ENCODE measurements around the gene RASAL2.

DNA sequence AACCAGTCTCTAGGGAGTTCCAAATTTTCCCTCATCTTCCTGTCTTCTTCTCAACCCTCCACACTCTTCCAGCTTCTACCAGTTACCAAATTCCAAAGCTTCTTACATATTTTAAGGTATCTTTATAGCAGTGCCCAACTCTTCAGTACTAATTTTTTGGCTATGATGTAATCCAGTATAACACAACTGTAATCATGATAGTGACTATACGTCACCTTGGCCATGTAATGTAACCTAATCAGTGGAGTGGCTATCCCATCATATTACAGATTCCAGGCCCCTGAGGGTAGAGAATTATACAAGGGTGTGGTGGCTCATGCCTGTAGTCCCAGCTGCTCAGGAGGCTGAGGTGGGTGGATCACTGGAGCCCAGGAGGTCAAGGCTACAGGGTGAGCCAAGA is 259.6 kb downstream of the RASAL2 start:
- no peak for TF ChIP-seq BHLHE40 (IDR thresholded peaks at IDR 0.05; ENCODE audit: borderline replicate concordance)
- TF ChIP-seq SP1 (IDR thresholded peaks at IDR 0.05), result no peak
- no peak for TF ChIP-seq ZNF384 (IDR thresholded peaks at IDR 0.05)

Data from HEK293T (cell line).